Prostate gland (tissue), 2 donors: Measurements from ENCODE around the gene NPEPL1. TPM values are rescaled to one million over a fixed set of nuclear protein-coding genes. Genes with fewer than 3 reads are reported as not detected.

Experiments used
- DNase-seq: peaks from one replicate; pipeline ENCODE4 v3.0.0-alpha.2; 2019; ENCODE audit warnings: low spot score
- H3K27ac ChIP-seq, 2 donors: fragments of 200-600 bp; sonication (generic); 2 replicates each; pipeline ENCODE4 v1.5.1; 2017 to 2019
- H3K27me3 ChIP-seq: fragments of 200-600 bp; sonication (generic); replicated peaks from 2 replicates; pipeline ENCODE4 v1.5.1; 2019; ENCODE audit not compliant: insufficient read depth
- H3K36me3 ChIP-seq, 2 donors: fragments of 200-600 bp; sonication (generic); 1 replicate in 1 of 2; 2 replicates in 1 of 2; pipeline versions ENCODE4 v1.5.1 to v1.8.1; 2017 to 2019
- H3K4me1 ChIP-seq: fragments of 200-600 bp; sonication (generic); replicated peaks from 2 replicates; pipeline ENCODE4 v1.5.1; 2019
- H3K4me3 ChIP-seq, 2 donors: fragments of 200-600 bp; sonication (generic); 2 replicates each; pipeline ENCODE4 v1.5.1; 2017 to 2019
- H3K9me3 ChIP-seq: fragments of 200-600 bp; sonication (generic); 2 replicates; pipeline ENCODE4 v1.5.1; 2017
- POLR2A ChIP-seq: fragments of 450-650 bp; IDR thresholded peaks from one replicate; pipeline ENCODE4 v1.6.1; 2016; ENCODE audit warnings: antibody characterized with exemption, mild to moderate bottlenecking
- POLR2AphosphoS5 ChIP-seq: sonication (generic); formaldehyde crosslinking; IDR thresholded peaks from one replicate; pipeline ENCODE4 v1.6.1; 2017; ENCODE audit warnings: antibody characterized with exemption
- WGBS: methylation state at CpG from one replicate; pipeline ENCODE4 v1.1.5; 2018; 5-methylcytosine and 5-hydroxymethylcytosine counted together
- intact Hi-C: fragments of 100-400 bp; cut with DNase I; formaldehyde crosslinking; loops from one replicate; pipeline ENCODE4 v1.14.2; 2022
- total RNA-seq, 2 donors: library from RNA; depleted of rRNA; stranded (reverse); fragments of >200 nt; gene quantifications; one replicate each; pipeline ENCODE4 v1.1.0, GENCODE V29; 2016
- TF ChIP-seq, protein P1 (sequence below), 4 experiments: fragments of 200-600 bp in 2 of 4; fragments of 450-650 bp in 2 of 4; sonication (generic) in 2 of 4; IDR thresholded peaks; 1 replicate in 3 of 4; 2 replicates in 1 of 4; pipeline ENCODE4 v1.5.1; 2016 to 2019; ENCODE audit warnings: antibody characterized with exemption in 4 of 4, mild to moderate bottlenecking in 2 of 4, moderate library complexity in 2 of 4

NPEPL1 gene
- total RNA-seq, 2 donors from 2014 or later: 25.7 to 63.1 TPM

DNA sequence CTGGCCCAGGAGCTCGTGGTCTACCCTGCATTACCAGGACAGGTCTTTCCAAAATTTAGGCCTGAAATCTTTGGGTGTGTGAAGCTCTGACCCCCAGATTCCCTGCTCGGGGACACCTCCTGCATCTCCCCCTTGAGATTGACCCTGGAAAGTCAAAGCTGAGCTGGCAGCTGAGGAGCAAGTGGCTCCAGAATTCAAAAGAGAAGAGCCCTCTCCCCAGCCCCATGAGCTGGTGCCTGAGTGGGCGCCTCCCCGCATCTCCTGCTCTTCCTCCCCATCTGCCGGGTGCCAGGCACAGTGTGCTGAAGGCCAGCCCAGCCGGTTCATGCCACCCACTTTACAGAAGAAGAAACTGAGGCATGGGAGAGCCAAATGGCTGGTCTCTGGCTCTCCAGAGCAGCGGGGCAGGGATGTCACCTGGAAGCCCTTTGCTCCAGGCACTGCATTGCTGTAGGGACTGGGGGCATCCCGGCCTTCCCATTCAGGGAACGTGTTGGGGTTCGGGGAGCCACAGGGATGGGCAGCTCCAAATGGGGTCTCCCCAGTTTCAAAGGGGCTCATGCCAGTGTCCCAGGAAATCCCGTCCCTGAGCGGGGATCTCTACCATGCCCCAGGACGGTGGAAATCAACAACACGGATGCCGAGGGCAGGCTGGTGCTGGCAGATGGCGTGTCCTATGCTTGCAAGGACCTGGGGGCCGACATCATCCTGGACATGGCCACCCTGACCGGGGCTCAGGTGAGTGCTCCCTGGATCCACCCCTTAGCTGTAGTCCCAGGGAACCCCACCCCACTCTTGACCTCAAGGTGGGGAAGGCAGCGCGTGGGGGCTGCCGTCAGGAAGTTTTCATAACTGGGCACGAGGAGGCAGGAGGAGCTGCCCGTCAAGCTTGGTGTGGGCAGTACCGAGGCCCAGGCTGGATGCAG, 20.5 kb downstream of the NPEPL1 start:
- H3K27ac ChIP-seq: no peak overlapping the region
- H3K36me3 ChIP-seq: no peaks in the 10 kb centered on the region
- intact Hi-C loops: no loop called here
- DNase-seq: peak; percentile 3
- TF ChIP-seq, protein P1, sequence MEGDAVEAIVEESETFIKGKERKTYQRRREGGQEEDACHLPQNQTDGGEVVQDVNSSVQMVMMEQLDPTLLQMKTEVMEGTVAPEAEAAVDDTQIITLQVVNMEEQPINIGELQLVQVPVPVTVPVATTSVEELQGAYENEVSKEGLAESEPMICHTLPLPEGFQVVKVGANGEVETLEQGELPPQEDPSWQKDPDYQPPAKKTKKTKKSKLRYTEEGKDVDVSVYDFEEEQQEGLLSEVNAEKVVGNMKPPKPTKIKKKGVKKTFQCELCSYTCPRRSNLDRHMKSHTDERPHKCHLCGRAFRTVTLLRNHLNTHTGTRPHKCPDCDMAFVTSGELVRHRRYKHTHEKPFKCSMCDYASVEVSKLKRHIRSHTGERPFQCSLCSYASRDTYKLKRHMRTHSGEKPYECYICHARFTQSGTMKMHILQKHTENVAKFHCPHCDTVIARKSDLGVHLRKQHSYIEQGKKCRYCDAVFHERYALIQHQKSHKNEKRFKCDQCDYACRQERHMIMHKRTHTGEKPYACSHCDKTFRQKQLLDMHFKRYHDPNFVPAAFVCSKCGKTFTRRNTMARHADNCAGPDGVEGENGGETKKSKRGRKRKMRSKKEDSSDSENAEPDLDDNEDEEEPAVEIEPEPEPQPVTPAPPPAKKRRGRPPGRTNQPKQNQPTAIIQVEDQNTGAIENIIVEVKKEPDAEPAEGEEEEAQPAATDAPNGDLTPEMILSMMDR (IDR thresholded peaks at IDR 0.05): no peak
- TF ChIP-seq POLR2AphosphoS5: no peak
- TF ChIP-seq POLR2A: no peak
- H3K27me3 ChIP-seq: no peaks in the 10 kb centered on the region
- H3K9me3 ChIP-seq: no peaks in the 10 kb centered on the region
- no peaks in the 10 kb centered on the region for H3K4me1 ChIP-seq
- WGBS: 90% methylated on average over 24 of the region's 24 CpGs
- no peak overlapping the region for H3K4me3 ChIP-seq

DNA sequence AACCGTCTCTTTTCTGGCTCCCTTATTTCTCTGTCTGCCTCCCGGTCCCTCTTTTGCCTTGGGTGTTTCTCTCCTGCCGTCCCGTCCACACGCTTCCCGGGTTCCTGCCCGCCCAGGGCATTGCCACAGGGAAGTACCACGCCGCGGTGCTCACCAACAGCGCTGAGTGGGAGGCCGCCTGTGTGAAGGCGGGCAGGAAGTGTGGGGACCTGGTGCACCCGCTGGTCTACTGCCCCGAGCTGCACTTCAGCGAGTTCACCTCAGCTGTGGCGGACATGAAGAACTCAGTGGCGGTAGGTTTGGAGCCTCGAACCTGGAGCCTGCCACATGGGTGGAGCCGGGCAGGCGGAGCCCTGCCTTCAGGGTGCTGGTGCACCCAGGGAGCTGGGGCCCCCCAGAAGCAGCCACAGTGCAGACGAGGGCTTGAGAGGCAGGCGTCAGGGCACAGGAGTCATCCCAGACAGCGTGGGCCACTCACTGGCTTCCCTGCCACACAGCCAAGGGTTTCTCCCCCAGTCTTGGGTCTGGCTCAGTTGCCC, 21.3 kb downstream of the NPEPL1 start:
- H3K36me3 ChIP-seq: no peaks in the 10 kb centered on the region

DNA sequence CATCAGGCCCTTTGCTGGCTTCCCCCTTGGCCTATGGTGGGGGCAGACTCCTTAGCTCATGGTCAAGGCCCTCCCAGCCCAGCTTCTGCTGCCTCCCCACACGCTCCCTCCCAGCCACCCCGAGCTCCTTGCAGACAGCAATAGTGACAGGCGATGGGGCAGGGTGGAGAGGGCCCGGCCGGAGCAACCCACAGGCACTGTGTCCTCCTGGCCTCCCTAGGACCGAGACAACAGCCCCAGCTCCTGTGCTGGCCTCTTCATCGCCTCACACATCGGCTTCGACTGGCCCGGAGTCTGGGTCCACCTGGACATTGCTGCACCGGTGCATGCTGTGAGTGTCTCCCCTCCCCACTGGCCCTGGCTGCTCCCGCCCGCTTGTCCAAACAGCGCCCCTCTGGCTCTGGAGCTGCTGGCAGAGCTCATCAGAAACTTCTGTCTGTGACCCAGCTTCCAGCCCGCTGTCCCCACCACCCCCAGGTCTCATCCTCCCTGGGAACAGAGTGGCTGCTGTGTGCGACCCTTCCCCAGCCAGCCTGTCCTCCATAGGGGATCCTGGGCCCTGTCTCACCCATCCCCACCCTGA, 21.8 kb downstream of the NPEPL1 start:
- Histone ChIP-seq H3K4me1 (no peaks in the 10 kb centered on the region), H3K4me3 (no peak overlapping the region), H3K36me3 (no peaks in the 10 kb centered on the region), H3K27ac (no peak overlapping the region), H3K9me3 (no peaks in the 10 kb centered on the region), H3K27me3 (no peaks in the 10 kb centered on the region)
- peak; percentile 2 for DNase-seq
- WGBS: 96% methylated on average over 16 of the region's 16 CpGs
- TF ChIP-seq POLR2A: no peak
- TF ChIP-seq POLR2AphosphoS5: no peak
- TF ChIP-seq, protein P1 (IDR thresholded peaks at IDR 0.05): no peak
- intact Hi-C loops: no loop called here

More for the DNA sequence above, 21.3 kb downstream of the NPEPL1 start:
- Histone ChIP-seq H3K4me1 (no peaks in the 10 kb centered on the region), H3K4me3 (no peak overlapping the region), H3K9me3 (no peaks in the 10 kb centered on the region), H3K27ac (no peak overlapping the region), H3K27me3 (no peaks in the 10 kb centered on the region)
- intact Hi-C loops: no loop called here
- TF ChIP-seq POLR2A: no peak
- TF ChIP-seq, protein P1 (IDR thresholded peaks at IDR 0.05): no peak
- no peak for TF ChIP-seq POLR2AphosphoS5
- peak; percentile 4 for DNase-seq
- 94% methylated on average over 24 of the region's 24 CpGs for WGBS

DNA sequence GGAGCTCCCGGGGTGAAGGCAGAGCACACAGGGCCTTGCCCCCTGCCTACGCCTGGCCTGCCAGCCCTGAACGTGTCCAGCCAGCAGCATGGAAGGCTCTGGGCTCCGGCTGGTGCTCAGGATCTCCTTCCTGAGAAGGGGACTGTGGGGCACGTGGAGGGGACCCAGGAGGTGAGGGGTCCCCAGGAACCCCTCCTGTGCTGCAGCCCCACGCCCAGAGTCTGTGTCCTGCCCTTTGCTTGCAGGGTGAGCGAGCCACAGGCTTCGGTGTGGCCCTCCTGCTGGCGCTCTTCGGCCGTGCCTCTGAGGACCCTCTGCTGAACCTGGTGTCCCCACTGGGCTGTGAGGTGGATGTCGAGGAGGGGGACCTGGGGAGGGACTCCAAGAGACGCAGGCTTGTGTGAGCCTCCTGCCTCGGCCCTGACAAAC, 22.3 kb downstream of the NPEPL1 start:
- Histone ChIP-seq H3K27me3 (no peaks in the 10 kb centered on the region), H3K4me3 (no peak overlapping the region), H3K36me3 (no peaks in the 10 kb centered on the region), H3K27ac (no peak overlapping the region), H3K9me3 (no peaks in the 10 kb centered on the region), H3K4me1 (no peaks in the 10 kb centered on the region)
- WGBS: 80% methylated on average over 9 of the region's 14 CpGs
- DNase-seq: peak; percentile 3
- TF ChIP-seq POLR2AphosphoS5: no peak
- no peak for TF ChIP-seq POLR2A
- TF ChIP-seq, protein P1 (IDR thresholded peaks at IDR 0.05): no peak
- intact Hi-C loops: no loop called here
